Measurements from ENCODE around the gene HDHD5.

The HDHD5 gene

DNA sequence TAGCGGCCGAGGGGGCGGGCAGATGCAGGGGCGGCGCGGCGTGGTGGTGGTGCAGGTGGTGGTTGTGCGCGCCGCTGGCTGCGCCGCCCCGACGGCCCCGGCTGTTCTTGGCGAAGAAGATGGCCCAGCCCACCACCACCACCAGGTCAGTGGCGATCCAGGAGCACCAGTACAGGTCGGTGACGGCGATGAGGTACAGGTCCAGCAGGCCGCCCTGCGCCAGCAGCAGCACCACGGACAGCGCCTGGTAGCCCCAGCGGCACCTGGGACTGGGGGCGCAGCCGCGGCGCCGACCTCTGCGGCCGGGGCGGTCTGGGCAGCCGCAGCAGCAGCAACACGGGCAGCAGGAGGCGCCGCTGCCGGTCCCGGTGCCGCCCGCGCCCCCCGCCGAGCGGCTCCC lies 38.8 kb downstream of the HDHD5 start:
- H3K9me3 ChIP-seq (ENCODE audit: control insufficient read depth, low read length) = no peaks in the 10 kb centered on the region
- H3K27ac ChIP-seq (ENCODE audit: low read depth, low read length, severe bottlenecking) = no peak overlapping the region
- no peaks in the 10 kb centered on the region for H3K36me3 ChIP-seq (ENCODE audit: control insufficient read depth, insufficient read depth, low read length)
- H3K4me3 ChIP-seq (ENCODE audit: extremely low read depth, insufficient read depth, low read length, poor library complexity, severe bottlenecking) = peak overlapping the region; percentile 60
- H3K4me1 ChIP-seq (ENCODE audit: control insufficient read depth, insufficient read depth, low read length, poor library complexity, severe bottlenecking) = peaks cover 13% of the 10 kb centered on the region
- 1 to 2% methylated on average over 35 to 36 of the region's 45 CpGs for WGBS, 2 experiments (ENCODE audit: insufficient coverage in 2 of 2)

DNA sequence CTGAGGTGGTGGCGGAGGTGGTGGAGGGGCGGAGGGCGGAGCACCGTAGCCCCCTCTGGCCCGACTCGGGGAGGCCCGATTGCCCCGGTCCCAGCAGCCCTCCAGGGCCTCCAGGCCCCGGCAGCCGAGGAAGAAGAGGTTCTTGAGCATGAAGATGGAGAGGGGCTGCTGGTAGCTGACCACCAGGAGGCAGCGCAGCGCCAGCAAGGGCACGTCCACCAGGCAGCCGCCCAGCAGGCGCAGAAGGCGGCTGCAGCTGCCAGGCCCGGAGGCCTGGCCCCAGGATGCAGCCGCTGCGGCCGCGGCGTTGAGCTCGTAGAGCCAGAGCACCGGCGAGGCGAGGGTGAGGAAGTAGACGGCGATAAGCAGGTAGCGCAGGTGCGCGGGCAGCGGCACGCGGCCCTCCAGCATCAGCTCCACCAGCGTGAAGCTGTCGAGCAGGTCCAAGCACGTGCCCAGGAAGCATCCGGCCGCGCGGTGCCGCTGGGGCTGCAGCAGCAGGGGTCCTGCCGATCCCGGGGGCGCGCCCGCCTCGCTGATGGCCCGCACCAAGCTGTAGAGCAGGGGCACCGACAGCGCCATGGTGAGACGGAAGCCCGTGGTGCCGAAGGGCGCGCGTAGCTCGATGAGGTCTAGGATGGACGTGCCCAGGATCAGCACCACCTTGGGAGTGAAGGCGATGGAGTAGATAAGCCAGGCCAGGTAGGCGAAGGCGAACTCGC lies 39.4 kb downstream of the HDHD5 start:
- Histone ChIP-seq H3K27ac (ENCODE audit: low read depth, low read length, severe bottlenecking) (no peak overlapping the region), H3K36me3 (ENCODE audit: control insufficient read depth, insufficient read depth, low read length) (no peaks in the 10 kb centered on the region), H3K9me3 (ENCODE audit: control insufficient read depth, low read length) (no peaks in the 10 kb centered on the region), H3K4me3 (ENCODE audit: extremely low read depth, insufficient read depth, low read length, poor library complexity, severe bottlenecking) (no peak overlapping the region), H3K4me1 (ENCODE audit: control insufficient read depth, insufficient read depth, low read length, poor library complexity, severe bottlenecking) (peaks cover 13% of the 10 kb centered on the region)
- WGBS, 2 experiments (ENCODE audit: insufficient coverage in 2 of 2) = 54 to 66% methylated on average over 58 to 61 of the region's 63 CpGs

DNA sequence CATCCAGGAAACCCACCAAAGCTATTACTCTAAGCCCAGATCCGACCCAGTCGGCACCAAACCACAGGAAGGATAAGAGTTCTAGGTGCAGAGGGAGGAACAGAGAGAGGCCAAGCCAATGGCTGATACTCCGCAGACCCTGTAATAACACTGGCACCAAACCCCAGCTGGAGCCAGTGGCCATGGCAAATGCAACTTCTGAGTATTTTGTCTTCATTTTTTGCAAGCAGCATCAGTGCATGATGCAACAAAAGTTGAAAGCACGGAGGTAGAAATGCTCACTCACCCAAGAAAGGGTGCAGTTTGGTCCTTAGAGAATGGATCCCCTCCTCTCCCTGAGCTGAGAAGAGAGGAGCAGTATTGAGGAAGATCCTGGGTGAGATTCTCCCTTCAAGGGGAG lies 40.7 kb downstream of the HDHD5 start:
- Histone ChIP-seq H3K4me3 (ENCODE audit: extremely low read depth, insufficient read depth, low read length, poor library complexity, severe bottlenecking) (no peak overlapping the region), H3K27ac (ENCODE audit: low read depth, low read length, severe bottlenecking) (no peak overlapping the region), H3K9me3 (ENCODE audit: control insufficient read depth, low read length) (no peaks in the 10 kb centered on the region), H3K4me1 (ENCODE audit: control insufficient read depth, insufficient read depth, low read length, poor library complexity, severe bottlenecking) (peaks cover 13% of the 10 kb centered on the region), H3K36me3 (ENCODE audit: control insufficient read depth, insufficient read depth, low read length) (no peaks in the 10 kb centered on the region)
- 94 to 100% methylated on average over 1 to 2 of the region's 4 CpGs for WGBS, 2 experiments (ENCODE audit: insufficient coverage in 2 of 2)

DNA sequence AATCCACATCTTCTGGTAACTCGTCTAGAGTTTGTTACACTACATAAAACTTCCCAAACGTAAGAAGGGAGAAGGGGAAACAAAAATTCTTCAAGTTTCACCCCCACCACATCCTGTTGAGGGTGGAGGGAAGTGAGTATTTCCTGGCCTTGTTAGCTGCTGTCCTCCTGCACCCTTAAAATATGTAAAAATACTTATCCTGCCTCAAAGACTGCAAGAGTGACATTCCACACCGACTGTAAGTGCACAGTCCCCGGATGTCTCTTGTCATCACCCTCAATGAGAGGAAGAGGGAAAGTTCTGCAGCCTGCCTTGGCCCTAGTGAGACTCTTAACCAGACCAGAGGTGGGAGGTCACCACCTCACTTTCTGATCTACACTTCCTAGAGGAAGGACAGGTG lies 41.2 kb downstream of the HDHD5 start:
- Histone ChIP-seq H3K4me3 (ENCODE audit: extremely low read depth, insufficient read depth, low read length, poor library complexity, severe bottlenecking) (no peak overlapping the region), H3K9me3 (ENCODE audit: control insufficient read depth, low read length) (no peaks in the 10 kb centered on the region), H3K4me1 (ENCODE audit: control insufficient read depth, insufficient read depth, low read length, poor library complexity, severe bottlenecking) (peaks cover 13% of the 10 kb centered on the region), H3K27ac (ENCODE audit: low read depth, low read length, severe bottlenecking) (no peak overlapping the region), H3K36me3 (ENCODE audit: control insufficient read depth, insufficient read depth, low read length) (no peaks in the 10 kb centered on the region)
- 80% methylated on average over 2 of the region's 4 CpGs; no CpG with 5 or more reads in 1 of the 2 experiments for WGBS, 2 experiments (ENCODE audit: insufficient coverage in 2 of 2)

DNA sequence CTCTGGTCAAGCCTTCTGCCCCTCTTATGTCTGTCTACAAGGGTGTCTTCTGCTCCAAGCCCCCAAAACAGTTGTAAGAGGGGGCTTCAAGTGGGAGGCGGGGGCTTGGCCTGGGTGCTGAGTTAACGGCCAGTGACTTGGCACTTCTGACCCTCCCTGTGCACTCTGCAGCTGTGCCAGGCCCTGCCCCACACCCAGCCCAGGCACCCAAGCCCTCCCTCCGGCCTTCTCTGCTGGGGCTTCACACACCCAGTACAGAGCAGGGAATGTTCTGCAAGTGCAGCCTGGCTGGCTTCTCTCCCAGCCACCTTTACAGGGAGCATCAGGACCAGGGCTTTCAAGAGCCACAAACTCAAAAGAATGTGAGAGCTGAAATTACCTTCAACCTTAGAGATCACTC lies 41.7 kb downstream of the HDHD5 start:
- Histone ChIP-seq H3K36me3 (ENCODE audit: control insufficient read depth, insufficient read depth, low read length) (no peaks in the 10 kb centered on the region), H3K27ac (ENCODE audit: low read depth, low read length, severe bottlenecking) (peak overlapping the region; percentile 10), H3K9me3 (ENCODE audit: control insufficient read depth, low read length) (no peaks in the 10 kb centered on the region), H3K4me3 (ENCODE audit: extremely low read depth, insufficient read depth, low read length, poor library complexity, severe bottlenecking) (no peak overlapping the region), H3K4me1 (ENCODE audit: control insufficient read depth, insufficient read depth, low read length, poor library complexity, severe bottlenecking) (peaks cover 13% of the 10 kb centered on the region)
- WGBS, 2 experiments (ENCODE audit: insufficient coverage in 2 of 2) = 74 to 80% methylated on average over 3 of the region's 3 CpGs

DNA sequence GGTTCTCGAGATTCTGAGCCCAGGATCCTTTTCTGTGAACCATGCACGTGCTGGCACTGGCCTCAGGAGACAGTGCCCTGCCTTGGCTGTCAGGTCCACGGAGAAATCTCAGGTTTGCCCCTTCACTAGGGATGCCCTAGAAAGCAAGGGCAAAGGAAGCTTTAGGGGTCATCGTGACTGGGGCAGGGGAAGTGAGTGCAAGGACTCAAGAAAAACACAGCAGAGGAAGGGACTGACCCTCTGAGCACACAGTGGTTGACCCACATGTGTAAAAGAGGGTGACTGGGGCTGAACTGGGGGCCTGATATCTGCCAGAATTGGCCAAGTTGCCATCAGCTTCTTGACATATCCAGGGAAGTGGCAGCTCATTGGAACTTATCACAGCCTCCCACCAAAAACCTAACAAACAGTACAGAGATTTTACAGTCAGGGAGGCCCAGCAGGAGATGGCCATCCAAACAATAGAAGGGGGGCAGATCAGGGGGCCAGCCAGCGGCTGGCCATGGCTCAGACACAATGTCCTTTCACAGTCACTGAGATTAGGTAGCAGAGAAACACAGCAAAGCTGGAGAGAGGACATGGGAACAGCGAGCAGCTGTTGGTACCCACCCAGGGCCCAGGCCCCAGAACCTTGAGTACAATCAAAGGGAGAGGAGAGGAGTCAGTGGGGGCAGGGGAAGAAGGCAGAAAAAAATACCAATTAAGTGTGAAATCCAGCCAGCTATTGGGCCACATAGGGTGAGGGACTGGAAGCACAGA lies 42.3 kb downstream of the HDHD5 start:
- H3K4me1 ChIP-seq (ENCODE audit: control insufficient read depth, insufficient read depth, low read length, poor library complexity, severe bottlenecking) = peaks cover 9% of the 10 kb centered on the region
- H3K4me3 ChIP-seq (ENCODE audit: extremely low read depth, insufficient read depth, low read length, poor library complexity, severe bottlenecking) = no peak overlapping the region
- H3K27ac ChIP-seq (ENCODE audit: low read depth, low read length, severe bottlenecking) = peak overlapping the region; percentile 10
- 56 to 57% methylated on average over 6 of the region's 6 CpGs for WGBS, 2 experiments (ENCODE audit: insufficient coverage in 2 of 2)
- no peaks in the 10 kb centered on the region for H3K9me3 ChIP-seq (ENCODE audit: control insufficient read depth, low read length)
- H3K36me3 ChIP-seq (ENCODE audit: control insufficient read depth, insufficient read depth, low read length) = no peaks in the 10 kb centered on the region

DNA sequence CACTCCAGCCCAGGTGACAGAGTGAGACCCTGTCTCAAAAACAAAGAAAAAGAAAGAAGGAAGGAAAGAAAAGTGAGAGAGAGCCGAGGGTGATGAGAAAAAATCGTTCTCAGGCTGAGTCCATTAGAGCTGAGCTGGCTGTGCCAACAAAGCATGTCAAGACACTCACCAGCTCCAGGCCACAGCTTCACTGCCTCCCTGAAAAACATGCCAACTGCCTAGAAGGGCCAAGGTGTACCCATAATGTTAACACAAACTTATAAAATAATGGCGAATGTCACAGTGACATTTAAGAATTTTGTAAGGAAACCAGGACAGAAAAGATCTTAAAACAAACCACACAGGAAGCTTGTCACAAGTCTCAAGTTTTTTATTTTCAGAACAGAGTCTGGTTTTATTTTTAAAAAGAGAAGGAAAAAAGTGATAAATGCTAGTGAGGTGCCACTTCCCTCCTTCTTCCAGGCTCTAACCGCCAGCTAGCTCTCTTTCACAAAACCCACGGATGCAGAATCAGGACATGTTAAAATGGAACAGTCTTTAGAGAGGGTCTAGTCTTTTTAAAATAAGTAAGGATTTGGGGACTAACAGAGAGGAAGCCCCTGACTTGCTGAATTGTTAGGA lies 43.0 kb downstream of the HDHD5 start:
- 86 to 100% methylated on average over 2 of the region's 5 CpGs for WGBS, 2 experiments (ENCODE audit: insufficient coverage in 2 of 2)
- no peaks in the 10 kb centered on the region for H3K9me3 ChIP-seq (ENCODE audit: control insufficient read depth, low read length)
- H3K27ac ChIP-seq (ENCODE audit: low read depth, low read length, severe bottlenecking) = no peak overlapping the region
- H3K4me1 ChIP-seq (ENCODE audit: control insufficient read depth, insufficient read depth, low read length, poor library complexity, severe bottlenecking) = peaks cover 5% of the 10 kb centered on the region
- H3K36me3 ChIP-seq (ENCODE audit: control insufficient read depth, insufficient read depth, low read length) = no peaks in the 10 kb centered on the region
- no peak overlapping the region for H3K4me3 ChIP-seq (ENCODE audit: extremely low read depth, insufficient read depth, low read length, poor library complexity, severe bottlenecking)

DNA sequence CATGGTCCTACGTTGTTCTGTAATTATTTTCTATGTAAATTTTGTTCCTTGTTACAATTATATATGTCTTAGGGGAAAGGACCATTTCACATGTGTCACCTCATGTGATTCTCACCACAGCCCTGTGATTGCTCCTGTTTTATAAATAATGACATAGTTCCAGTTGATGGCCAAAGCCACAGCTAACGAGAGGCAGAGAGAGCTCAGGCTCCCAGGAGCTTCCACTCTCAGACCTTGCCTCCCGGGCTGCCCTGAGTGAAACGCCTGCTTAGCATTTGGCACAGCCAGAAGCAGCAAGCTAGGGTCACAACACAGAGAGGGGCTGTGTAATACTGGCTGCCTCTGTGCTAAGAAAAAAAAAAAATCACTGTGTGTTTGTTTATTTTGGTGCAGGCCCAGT lies 43.8 kb downstream of the HDHD5 start:
- no peak overlapping the region for H3K4me3 ChIP-seq (ENCODE audit: extremely low read depth, insufficient read depth, low read length, poor library complexity, severe bottlenecking)
- 100% methylated on average over 2 of the region's 4 CpGs for WGBS, 2 experiments (ENCODE audit: insufficient coverage in 2 of 2)
- H3K27ac ChIP-seq (ENCODE audit: low read depth, low read length, severe bottlenecking) = no peak overlapping the region
- H3K4me1 ChIP-seq (ENCODE audit: control insufficient read depth, insufficient read depth, low read length, poor library complexity, severe bottlenecking) = peaks cover 5% of the 10 kb centered on the region
- no peaks in the 10 kb centered on the region for H3K9me3 ChIP-seq (ENCODE audit: control insufficient read depth, low read length)
- H3K36me3 ChIP-seq (ENCODE audit: control insufficient read depth, insufficient read depth, low read length) = no peaks in the 10 kb centered on the region

DNA sequence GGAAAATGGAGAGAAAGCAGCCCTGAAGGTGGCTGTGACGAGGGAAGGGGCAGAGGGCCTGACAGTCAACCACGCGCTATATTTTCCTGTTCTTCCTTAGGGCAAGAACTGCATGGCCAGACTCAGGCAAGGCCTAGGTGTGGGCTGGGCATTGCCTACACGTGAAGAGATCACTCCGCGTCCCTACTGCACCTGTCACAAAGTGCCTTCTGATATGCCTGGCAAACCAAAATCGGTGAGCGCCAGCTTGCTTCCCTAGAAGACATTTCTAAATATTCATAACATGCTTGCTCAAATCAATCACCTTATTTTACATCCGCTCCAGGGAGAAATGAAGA lies 44.2 kb downstream of the HDHD5 start:
- Histone ChIP-seq H3K36me3 (ENCODE audit: control insufficient read depth, insufficient read depth, low read length) (peaks cover 1% of the 10 kb centered on the region), H3K27ac (ENCODE audit: low read depth, low read length, severe bottlenecking) (no peak overlapping the region), H3K4me3 (ENCODE audit: extremely low read depth, insufficient read depth, low read length, poor library complexity, severe bottlenecking) (no peak overlapping the region), H3K4me1 (ENCODE audit: control insufficient read depth, insufficient read depth, low read length, poor library complexity, severe bottlenecking) (peaks cover 5% of the 10 kb centered on the region), H3K9me3 (ENCODE audit: control insufficient read depth, low read length) (no peaks in the 10 kb centered on the region)
- 92 to 94% methylated on average over 6 to 8 of the region's 9 CpGs for WGBS, 2 experiments (ENCODE audit: insufficient coverage in 2 of 2)

DNA sequence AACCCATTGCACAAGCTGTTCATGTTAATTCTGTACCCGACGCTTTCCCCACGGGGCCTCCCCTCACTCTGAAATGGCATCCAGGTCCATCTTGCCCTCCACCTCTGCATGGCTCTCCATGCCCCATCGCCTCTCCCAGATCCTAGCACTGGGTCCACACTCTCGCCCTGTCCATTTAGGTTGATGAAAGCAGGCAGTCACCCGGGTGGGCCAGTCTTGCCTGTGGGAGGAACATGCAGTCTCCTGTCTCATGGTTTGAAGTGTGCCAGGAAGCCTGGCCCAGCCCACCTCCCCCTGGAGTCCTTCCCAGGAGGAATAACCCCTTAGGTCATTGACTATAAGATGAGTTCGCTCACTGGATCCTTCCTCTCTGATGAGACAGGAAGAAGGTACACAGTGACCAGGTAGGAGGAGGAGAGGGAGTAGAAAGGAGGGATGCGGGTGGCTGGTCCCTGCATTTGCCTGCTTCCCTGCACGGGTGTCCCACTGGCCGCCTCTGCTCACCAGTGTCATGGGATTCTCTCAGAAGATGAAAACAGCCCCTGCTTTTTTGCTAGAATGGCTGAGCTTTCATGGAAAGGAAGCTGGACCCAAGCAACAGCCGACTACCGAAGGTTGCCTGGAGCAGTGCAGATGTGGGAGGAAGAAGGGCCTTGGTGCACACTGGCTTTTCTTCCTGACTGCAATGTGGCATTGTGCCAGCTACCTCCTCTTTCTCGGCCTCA lies 44.7 kb downstream of the HDHD5 start:
- Histone ChIP-seq H3K9me3 (ENCODE audit: control insufficient read depth, low read length) (no peaks in the 10 kb centered on the region), H3K36me3 (ENCODE audit: control insufficient read depth, insufficient read depth, low read length) (peaks cover 6% of the 10 kb centered on the region), H3K27ac (ENCODE audit: low read depth, low read length, severe bottlenecking) (no peak overlapping the region), H3K4me3 (ENCODE audit: extremely low read depth, insufficient read depth, low read length, poor library complexity, severe bottlenecking) (no peak overlapping the region), H3K4me1 (ENCODE audit: control insufficient read depth, insufficient read depth, low read length, poor library complexity, severe bottlenecking) (peaks cover 5% of the 10 kb centered on the region)
- WGBS, 2 experiments (ENCODE audit: insufficient coverage in 2 of 2) = 87% methylated on average over 12 to 13 of the region's 13 CpGs

Data from mesodermal cell (in vitro differentiated cells).